Measurements from ENCODE around the gene PCBP3.

GRCh38 chr21:45931397-45931969 lies 288.0 kb downstream of the PCBP3 start:
- TF ChIP-seq POLR2AphosphoS5 (IDR thresholded peaks at IDR 0.05; ENCODE audit: low read depth, low read length) (no peak), SIN3A (IDR thresholded peaks at IDR 0.05; ENCODE audit: borderline replicate concordance, insufficient read depth, low read depth, low read length) (no peak)

Measured in Panc1 (cell line).